ENCODE measurements around the gene JARID2.
"Not testable (repeated sequence)": the region's sequence is repeated elsewhere in the genome, so short reads cannot be mapped to it uniquely, and the experiment has no call there.

The JARID2 gene

GRCh38 chr6:15405129-15406068 is 159.5 kb downstream of the JARID2 start:
- DNase-seq, result no peak

- no peak for DNase-seq
These were observed 160.6 kb downstream of the JARID2 start for GRCh38 chr6:15406452-15406851.

- no peak for DNase-seq
These were observed 162.1 kb downstream of the JARID2 start for GRCh38 chr6:15408008-15408407.

- no peak for DNase-seq
These were observed 162.9 kb downstream of the JARID2 start for GRCh38 chr6:15408758-15409157.

- DNase-seq, result no peak
These were observed 163.6 kb downstream of the JARID2 start for GRCh38 chr6:15409301-15410125.

- no peak for DNase-seq
These were observed 164.2 kb downstream of the JARID2 start for GRCh38 chr6:15410126-15410391.

- DNase-seq, result no peak
These were observed 164.9 kb downstream of the JARID2 start for GRCh38 chr6:15410752-15411151.

GRCh38 chr6:15411766-15412165 is 165.9 kb downstream of the JARID2 start:
- DNase-seq, result no peak

GRCh38 chr6:15412767-15413166 is 166.9 kb downstream of the JARID2 start:
- no peak for DNase-seq

GRCh38 chr6:15413466-15414234 is 167.8 kb downstream of the JARID2 start:
- no peak for DNase-seq

- no peak for DNase-seq
These were observed 168.4 kb downstream of the JARID2 start for GRCh38 chr6:15414235-15414612.

GRCh38 chr6:15415622-15416021 is 169.8 kb downstream of the JARID2 start:
- DNase-seq, result not testable (repeated sequence)

GRCh38 chr6:15416932-15417509 is 171.2 kb downstream of the JARID2 start:
- DNase-seq, result no peak

GRCh38 chr6:15417811-15418210 is 171.9 kb downstream of the JARID2 start:
- no peak for DNase-seq

GRCh38 chr6:15419493-15419892 is 173.6 kb downstream of the JARID2 start:
- DNase-seq, result no peak

- no peak for DNase-seq
These were observed 175.1 kb downstream of the JARID2 start for GRCh38 chr6:15420959-15421438.

- no peak for DNase-seq
These were observed 176.3 kb downstream of the JARID2 start for GRCh38 chr6:15421945-15422733.

GRCh38 chr6:15423286-15423993 is 177.6 kb downstream of the JARID2 start:
- no peak for DNase-seq

GRCh38 chr6:15425947-15426346 is 180.1 kb downstream of the JARID2 start:
- no peak for DNase-seq

- DNase-seq, result no peak
These were observed 180.5 kb downstream of the JARID2 start for GRCh38 chr6:15426395-15426794.

GRCh38 chr6:15426901-15427300 is 181.0 kb downstream of the JARID2 start:
- DNase-seq, result no peak

Data from SW 1271 (cell line).